Neutrophil (primary cell): ENCODE measurements around the gene PDE4A.
"Not testable (repeated sequence)": the region's sequence is repeated elsewhere in the genome, so short reads cannot be mapped to it uniquely, and the experiment has no call there.

Source experiments
- H3K27ac ChIP-seq: fragments of 200-600 bp; sonication (generic); 2 replicates; pipeline ENCODE4 v1.5.1; 2016; ENCODE audit warnings: mild to moderate bottlenecking, moderate library complexity
- H3K27me3 ChIP-seq: fragments of 200-600 bp; sonication (generic); 2 replicates; pipeline ENCODE4 v1.6.0; 2016; ENCODE audit warnings: mild to moderate bottlenecking
- H3K36me3 ChIP-seq: fragments of 200-600 bp; sonication (generic); 2 replicates; pipeline ENCODE4 v1.5.1; 2017
- H3K4me1 ChIP-seq, 2 experiments: fragments of 200-600 bp in 1 of 2; sonication (generic) in 1 of 2; 1 replicate in 1 of 2; 2 replicates in 1 of 2; pipeline versions ENCODE4 v1.5.1 to v1.6.1; 2013 to 2016; ENCODE audit warnings: low read depth in 1 of 2, low read length in 1 of 2, mild to moderate bottlenecking in 1 of 2, moderate library complexity in 1 of 2; ENCODE audit not compliant: control insufficient read depth in 1 of 2, insufficient read depth in 1 of 2
- H3K4me3 ChIP-seq, 2 experiments: fragments of 200-600 bp in 1 of 2; sonication (generic) in 1 of 2; 1 replicate in 1 of 2; 2 replicates in 1 of 2; pipeline ENCODE4 v1.5.1; 2013 to 2016; ENCODE audit warnings: low read depth in 1 of 2, low read length in 1 of 2, mild to moderate bottlenecking in 1 of 2, moderate library complexity in 1 of 2
- H3K9me3 ChIP-seq: fragments of 200-600 bp; sonication (generic); 2 replicates; pipeline ENCODE4 v1.5.1; 2016
- CTCF ChIP-seq: fragments of 200-600 bp; sonication (generic); IDR thresholded peaks from 2 replicates; pipeline ENCODE4 v1.5.1; 2016; ENCODE audit warnings: antibody characterized with exemption

Gene PDE4A

GRCh38 chr19:10420444-10421239, at the start of gene PDE4A:
Gene PDE4A, plus strand, starts transcription at chr19:10420538. Its CDS starts 227 bp downstream, at chr19:10420765.
- H3K36me3 ChIP-seq, result no peaks in the 10 kb centered on the region
- H3K9me3 ChIP-seq, result no peaks in the 10 kb centered on the region
- no peak for TF ChIP-seq CTCF
- no peak within 1 kb of the TSS for H3K4me3 ChIP-seq
- H3K27me3 ChIP-seq, result peaks cover 100% of the 10 kb centered on the region
- peaks cover 27 to 43% of the 10 kb centered on the region in 2 experiments for H3K4me1 ChIP-seq
- H3K27ac ChIP-seq, result no peak within 1 kb of the TSS

- TF ChIP-seq CTCF, result peak; percentile 10
- H3K4me3 ChIP-seq, result peak overlapping the region; percentile 38 to 46
- H3K27me3 ChIP-seq, result no peaks in the 10 kb centered on the region
- H3K9me3 ChIP-seq, result no peaks in the 10 kb centered on the region
- H3K27ac ChIP-seq, result peak overlapping the region; percentile 89
- H3K4me1 ChIP-seq, result peaks cover 20 to 33% of the 10 kb centered on the region in 2 experiments
- H3K36me3 ChIP-seq, result peaks cover 61% of the 10 kb centered on the region
Observed at GRCh38 chr19:10372690-10373089, 47.6 kb upstream of the PDE4A start.

GRCh38 chr19:10374931-10375330, 45.4 kb upstream of the PDE4A start:
- Histone ChIP-seq H3K36me3 (peaks cover 54% of the 10 kb centered on the region), H3K9me3 (no peaks in the 10 kb centered on the region), H3K27ac (peak overlapping the region; percentile 42), H3K4me3 (no peak overlapping the region), H3K27me3 (no peaks in the 10 kb centered on the region), H3K4me1 (peaks cover 38 to 39% of the 10 kb centered on the region in 2 experiments)
- no peak for TF ChIP-seq CTCF

GRCh38 chr19:10377140-10377640, 43.1 kb upstream of the PDE4A start:
- H3K4me3 ChIP-seq, H3K9me3 ChIP-seq, H3K27me3 ChIP-seq, H3K27ac ChIP-seq: not testable (repeated sequence)
- Histone ChIP-seq H3K36me3 (peaks cover 37% of the 10 kb centered on the region), H3K4me1 (peaks cover 43 to 46% of the 10 kb centered on the region in 2 experiments)

GRCh38 chr19:10378124-10378523, 42.2 kb upstream of the PDE4A start:
- Histone ChIP-seq H3K27ac (no peak overlapping the region), H3K4me1 (peaks cover 37 to 41% of the 10 kb centered on the region in 2 experiments), H3K36me3 (peaks cover 37% of the 10 kb centered on the region), H3K27me3 (no peaks in the 10 kb centered on the region), H3K4me3 (no peak overlapping the region), H3K9me3 (no peaks in the 10 kb centered on the region)
- no peak for TF ChIP-seq CTCF

- peaks cover 36% of the 10 kb centered on the region for H3K36me3 ChIP-seq
- H3K4me3 ChIP-seq, result peak overlapping the region; percentile 91 to 98
- H3K9me3 ChIP-seq, result no peaks in the 10 kb centered on the region
- peak overlapping the region; percentile 95 for H3K27ac ChIP-seq
- no peak for TF ChIP-seq CTCF
- no peaks in the 10 kb centered on the region for H3K27me3 ChIP-seq
- peaks cover 28% of the 10 kb centered on the region in 2 experiments for H3K4me1 ChIP-seq
Observed at GRCh38 chr19:10379880-10380312, 40.4 kb upstream of the PDE4A start.
